PFSK-1 (cell line): ENCODE data around the gene ADM2.

Source experiments
- FOXP2 ChIP-seq: optimal IDR thresholded peaks from 2 replicates; pipeline ENCODE3; 2011; ENCODE audit warnings: borderline replicate concordance, control low read depth, inconsistent platforms; ENCODE audit not compliant: insufficient read depth; ENCODE audit errors: extremely low read length, extremely low read depth
- POLR2AphosphoS5 ChIP-seq: IDR thresholded peaks from 2 replicates; pipeline ENCODE4 v1.6.1; 2012; ENCODE audit warnings: low read depth, mild to moderate bottlenecking, control low read depth, low read length, moderate library complexity
- SIN3A ChIP-seq: IDR thresholded peaks from 2 replicates; pipeline ENCODE4 v1.6.1; 2012; ENCODE audit warnings: mild to moderate bottlenecking, low read length, moderate library complexity, borderline replicate concordance; ENCODE audit not compliant: insufficient read depth
- TAF1 ChIP-seq: IDR thresholded peaks from 2 replicates; pipeline ENCODE4 v1.6.1; 2012; ENCODE audit warnings: low read length, control low read depth, borderline replicate concordance; ENCODE audit not compliant: insufficient read depth
- TF ChIP-seq, protein P1 (sequence below), 2 experiments: IDR thresholded peaks; 2 replicates each; pipeline versions ENCODE4 v1.6.1 to v1.8.0; 2011 to 2012; ENCODE audit warnings: low read depth in 2 of 2, low read length in 2 of 2, control low read depth in 1 of 2, inconsistent platforms in 1 of 2, mild to moderate bottlenecking in 1 of 2, moderate library complexity in 1 of 2; ENCODE audit not compliant: insufficient read depth in 1 of 2

ADM2 gene

DNA sequence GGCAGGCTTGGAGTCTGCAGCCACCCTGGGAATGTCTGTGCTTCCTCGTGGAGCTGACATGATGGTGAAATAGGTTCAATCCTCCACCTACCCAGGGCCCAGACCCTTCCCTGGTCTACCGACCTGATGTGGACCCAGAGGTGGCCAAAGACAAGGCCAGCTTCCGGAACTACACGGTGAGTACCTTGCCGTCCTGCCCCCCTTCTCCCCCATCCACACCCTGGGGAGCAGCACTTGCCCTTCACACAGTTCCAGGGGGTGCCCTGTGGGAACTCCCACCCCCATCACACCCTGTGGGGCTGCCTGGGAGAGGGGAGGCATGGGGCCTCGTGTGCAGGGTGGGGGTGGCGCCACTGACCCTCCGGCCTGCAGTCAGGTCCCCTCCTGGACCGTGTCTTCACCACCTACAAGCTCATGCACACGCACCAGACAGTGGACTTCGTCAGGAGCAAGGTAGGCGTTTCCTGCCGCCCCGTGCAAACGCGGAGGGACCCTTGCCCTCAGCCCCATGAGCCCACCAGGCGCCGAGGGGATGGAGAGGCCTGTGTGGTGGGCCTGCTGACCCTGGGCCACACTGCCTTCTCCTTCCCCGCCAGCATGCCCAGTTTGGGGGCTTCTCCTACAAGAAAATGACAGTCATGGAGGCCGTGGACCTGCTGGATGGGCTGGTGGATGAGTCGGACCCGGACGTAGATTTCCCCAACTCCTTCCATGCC is 6.1 kb downstream of the ADM2 start:
- TF ChIP-seq SIN3A (no peak), POLR2AphosphoS5 (no peak), TAF1 (no peak), FOXP2 (no peak)
- TF ChIP-seq, protein P1, sequence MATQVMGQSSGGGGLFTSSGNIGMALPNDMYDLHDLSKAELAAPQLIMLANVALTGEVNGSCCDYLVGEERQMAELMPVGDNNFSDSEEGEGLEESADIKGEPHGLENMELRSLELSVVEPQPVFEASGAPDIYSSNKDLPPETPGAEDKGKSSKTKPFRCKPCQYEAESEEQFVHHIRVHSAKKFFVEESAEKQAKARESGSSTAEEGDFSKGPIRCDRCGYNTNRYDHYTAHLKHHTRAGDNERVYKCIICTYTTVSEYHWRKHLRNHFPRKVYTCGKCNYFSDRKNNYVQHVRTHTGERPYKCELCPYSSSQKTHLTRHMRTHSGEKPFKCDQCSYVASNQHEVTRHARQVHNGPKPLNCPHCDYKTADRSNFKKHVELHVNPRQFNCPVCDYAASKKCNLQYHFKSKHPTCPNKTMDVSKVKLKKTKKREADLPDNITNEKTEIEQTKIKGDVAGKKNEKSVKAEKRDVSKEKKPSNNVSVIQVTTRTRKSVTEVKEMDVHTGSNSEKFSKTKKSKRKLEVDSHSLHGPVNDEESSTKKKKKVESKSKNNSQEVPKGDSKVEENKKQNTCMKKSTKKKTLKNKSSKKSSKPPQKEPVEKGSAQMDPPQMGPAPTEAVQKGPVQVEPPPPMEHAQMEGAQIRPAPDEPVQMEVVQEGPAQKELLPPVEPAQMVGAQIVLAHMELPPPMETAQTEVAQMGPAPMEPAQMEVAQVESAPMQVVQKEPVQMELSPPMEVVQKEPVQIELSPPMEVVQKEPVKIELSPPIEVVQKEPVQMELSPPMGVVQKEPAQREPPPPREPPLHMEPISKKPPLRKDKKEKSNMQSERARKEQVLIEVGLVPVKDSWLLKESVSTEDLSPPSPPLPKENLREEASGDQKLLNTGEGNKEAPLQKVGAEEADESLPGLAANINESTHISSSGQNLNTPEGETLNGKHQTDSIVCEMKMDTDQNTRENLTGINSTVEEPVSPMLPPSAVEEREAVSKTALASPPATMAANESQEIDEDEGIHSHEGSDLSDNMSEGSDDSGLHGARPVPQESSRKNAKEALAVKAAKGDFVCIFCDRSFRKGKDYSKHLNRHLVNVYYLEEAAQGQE (IDR thresholded peaks at IDR 0.05; ENCODE audit: insufficient read depth in 1 of 2, low read depth in 2 of 2, low read length in 2 of 2), result no peak

DNA sequence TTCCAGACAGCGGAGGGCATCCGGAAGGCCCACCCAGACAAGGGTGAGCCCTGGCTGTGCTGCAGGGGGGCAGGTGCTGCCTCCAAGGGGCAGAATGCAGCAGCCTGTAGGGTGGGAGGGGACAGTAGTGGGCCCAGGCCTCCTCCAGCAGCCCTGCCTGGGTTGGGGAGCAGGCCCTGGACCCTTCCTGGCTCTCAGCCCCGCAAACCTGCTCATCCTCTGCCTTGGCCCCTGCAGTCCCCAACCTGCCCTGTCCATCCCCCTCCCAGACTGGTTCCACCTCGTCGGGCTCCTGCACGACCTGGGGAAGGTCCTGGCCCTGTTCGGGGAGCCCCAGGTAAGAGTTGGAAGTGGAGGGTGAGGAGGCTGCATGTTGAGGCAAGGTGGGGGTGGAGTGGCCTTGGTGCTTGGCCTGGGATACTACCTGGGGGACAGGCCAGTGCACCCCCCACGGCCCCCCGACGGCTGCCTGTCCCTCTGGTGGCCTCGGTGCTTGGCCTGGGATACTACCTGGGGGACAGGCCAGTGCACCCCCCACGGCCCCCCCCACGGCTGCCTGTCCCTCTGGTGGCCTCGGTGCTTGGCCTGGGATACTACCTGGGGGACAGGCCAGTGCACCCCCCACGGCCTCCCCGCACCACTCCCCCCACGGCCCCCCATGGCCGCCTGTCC is 6.8 kb downstream of the ADM2 start:
- TF ChIP-seq, protein P1 (IDR thresholded peaks at IDR 0.05; ENCODE audit: insufficient read depth in 1 of 2, low read depth in 2 of 2, low read length in 2 of 2), result no peak
- TF ChIP-seq POLR2AphosphoS5 (no peak), TAF1 (no peak)

DNA sequence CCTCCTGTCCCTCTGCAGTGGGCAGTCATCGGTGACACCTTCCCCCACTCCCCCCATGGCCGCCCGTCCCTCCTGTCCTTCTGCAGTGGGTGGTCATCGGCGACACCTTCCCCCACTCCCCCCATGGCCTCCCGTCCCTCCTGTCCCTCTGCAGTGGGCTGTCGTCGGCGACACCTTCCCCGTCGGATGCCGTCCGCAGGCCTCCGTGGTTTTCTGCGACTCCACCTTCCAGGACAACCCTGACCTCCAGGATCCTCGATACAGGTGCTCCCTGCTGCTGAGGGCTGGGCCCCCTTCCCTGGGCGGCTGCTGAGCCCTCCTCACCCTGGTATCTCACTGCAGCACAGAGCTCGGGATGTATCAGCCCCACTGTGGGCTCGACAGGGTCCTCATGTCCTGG is 7.5 kb downstream of the ADM2 start:
- TF ChIP-seq SIN3A, result no peak
- no peak for TF ChIP-seq FOXP2
- TF ChIP-seq POLR2AphosphoS5, result no peak

DNA sequence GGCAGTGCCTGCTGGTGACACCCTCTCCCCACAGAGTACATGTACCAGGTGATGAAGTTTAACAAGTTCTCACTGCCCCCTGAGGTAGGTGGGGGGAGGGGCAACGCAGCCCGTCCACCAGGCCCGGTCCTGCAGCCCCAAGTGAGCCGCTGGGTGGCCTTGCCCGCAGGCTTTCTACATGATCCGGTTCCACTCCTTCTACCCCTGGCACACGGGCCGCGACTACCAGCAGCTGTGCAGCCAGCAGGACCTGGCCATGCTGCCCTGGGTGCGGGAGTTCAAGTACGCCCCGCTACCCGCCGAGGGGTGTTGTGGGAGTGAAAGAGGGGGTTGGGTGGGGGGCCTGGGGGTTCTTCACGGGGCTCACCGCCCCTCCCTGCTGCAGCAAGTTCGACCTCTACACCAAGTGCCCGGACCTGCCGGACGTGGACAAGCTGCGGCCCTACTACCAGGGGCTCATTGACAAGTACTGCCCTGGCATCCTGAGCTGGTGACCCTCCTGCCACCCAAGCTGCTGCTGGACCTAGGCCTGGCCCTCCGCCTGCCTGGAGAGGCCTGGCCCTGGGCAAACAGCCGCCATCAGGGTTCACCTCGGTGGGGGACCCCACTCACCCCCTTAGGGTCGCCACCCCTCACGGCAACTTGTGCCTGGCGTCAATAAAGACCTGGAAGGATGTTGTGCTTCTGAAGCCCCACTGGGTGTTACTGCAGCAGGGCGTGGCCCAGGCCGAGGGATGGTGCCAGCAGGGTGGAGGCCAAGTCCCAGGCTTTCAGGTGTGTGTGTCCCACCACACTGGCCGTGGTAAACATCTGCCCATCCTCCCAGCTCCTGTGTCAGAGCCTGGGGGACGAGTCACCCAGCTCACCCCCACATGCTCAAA is 8.3 kb downstream of the ADM2 start:
- TF ChIP-seq, protein P1 (IDR thresholded peaks at IDR 0.05; ENCODE audit: insufficient read depth in 1 of 2, low read depth in 2 of 2, low read length in 2 of 2), result no peak
- TF ChIP-seq FOXP2, result no peak
- no peak for TF ChIP-seq TAF1
- TF ChIP-seq SIN3A, result no peak
- no peak for TF ChIP-seq POLR2AphosphoS5

DNA sequence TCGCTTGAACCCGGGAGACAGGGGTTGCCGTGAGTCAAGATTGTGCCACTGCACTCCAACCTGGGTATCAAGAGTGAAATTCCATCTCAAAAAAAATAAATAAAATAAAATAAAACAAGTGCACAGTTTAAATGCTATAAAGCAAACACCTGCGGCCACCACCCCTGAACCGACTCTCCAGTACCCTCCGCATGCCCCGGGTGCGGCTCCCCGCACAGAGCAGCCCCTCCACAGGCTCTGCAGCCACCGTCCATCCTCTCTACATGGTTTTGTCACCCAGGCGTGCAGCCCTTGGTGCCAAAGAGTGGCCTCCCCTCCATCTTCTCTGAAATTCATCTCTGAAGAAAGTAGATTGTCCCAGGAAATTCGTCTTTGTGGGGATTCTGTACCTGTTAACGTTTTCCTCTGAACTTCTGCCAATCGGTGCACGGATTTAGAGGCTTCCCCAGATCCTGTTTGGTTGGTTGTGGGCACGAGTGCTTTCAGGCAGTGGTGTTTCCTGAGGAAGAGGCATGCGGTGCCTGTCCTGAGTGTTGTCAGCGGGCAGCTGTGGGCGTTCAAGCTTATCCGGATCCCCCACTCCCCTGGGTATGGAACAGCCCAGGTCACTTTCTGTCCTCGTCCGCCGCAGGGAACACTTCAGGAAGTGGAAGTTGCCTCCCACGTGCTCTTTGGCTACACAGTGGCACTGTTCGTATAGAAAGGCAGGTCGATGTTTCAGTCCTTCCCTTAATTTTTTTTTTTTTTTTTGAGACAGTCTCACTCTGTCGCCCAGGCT is 9.4 kb downstream of the ADM2 start:
- TF ChIP-seq TAF1 (no peak), SIN3A (no peak), FOXP2 (no peak), POLR2AphosphoS5 (no peak)
- TF ChIP-seq, protein P1 (IDR thresholded peaks at IDR 0.05; ENCODE audit: insufficient read depth in 1 of 2, low read depth in 2 of 2, low read length in 2 of 2), result no peak
